Measurements from ENCODE around the gene GPC6.

Gene GPC6

DNA sequence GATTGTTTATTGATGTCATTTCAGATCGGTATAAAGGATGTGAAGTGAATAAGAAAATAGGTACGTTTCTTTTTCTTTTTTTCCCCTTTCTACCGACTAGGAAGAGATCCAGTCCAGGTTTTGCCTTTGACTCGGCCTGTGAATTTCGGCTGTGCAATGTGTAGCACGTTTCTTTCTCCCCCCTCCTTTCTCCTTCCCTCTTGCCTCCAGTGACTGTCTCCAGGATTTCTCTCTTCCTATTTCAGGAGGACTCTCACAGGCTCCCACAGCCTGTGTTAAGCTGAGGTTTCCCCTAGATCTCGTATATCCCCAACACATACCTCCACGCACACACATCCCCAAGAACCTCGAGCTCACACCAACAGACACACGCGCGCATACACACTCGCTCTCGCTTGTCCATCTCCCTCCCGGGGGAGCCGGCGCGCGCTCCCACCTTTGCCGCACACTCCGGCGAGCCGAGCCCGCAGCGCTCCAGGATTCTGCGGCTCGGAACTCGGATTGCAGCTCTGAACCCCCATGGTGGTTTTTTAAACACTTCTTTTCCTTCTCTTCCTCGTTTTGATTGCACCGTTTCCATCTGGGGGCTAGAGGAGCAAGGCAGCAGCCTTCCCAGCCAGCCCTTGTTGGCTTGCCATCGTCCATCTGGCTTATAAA, at the start of gene GPC6:
GPC6 (plus strand) TSS at position 185 of the 657 bp plus-strand sequence.
- Histone ChIP-seq H3K79me2 (ENCODE audit: insufficient read depth, low read length) (no peaks in the 10 kb centered on the region), H2AFZ (ENCODE audit: low read length) (no peak within 1 kb of the TSS), H3K36me3 (ENCODE audit: insufficient read depth, low read length) (no peaks in the 10 kb centered on the region), H3F3A (ENCODE audit: low read depth) (no peaks in the 10 kb centered on the region), H3K27me3 (ENCODE audit: insufficient read depth, low read length, poor library complexity, severe bottlenecking) (no peaks in the 10 kb centered on the region), H4K20me1 (ENCODE audit: insufficient read depth, low read length, poor library complexity, severe bottlenecking) (no peaks in the 10 kb centered on the region), H3K9me3 (ENCODE audit: insufficient read depth, low read depth, low read length) (no peaks in the 10 kb centered on the region), H3K9me2 (replicated peaks; ENCODE audit: low read depth, low read length) (no peaks in the 10 kb centered on the region), H3K4me3 (ENCODE audit: low read length, poor library complexity, severe bottlenecking) (no peak within 1 kb of the TSS), H3K4me1 (ENCODE audit: insufficient read depth, low read length, poor library complexity, severe bottlenecking) (no peaks in the 10 kb centered on the region), H3K9ac (ENCODE audit: low read depth, low read length, poor library complexity, severe bottlenecking) (no peak within 1 kb of the TSS), H3K4me2 (ENCODE audit: low read depth, low read length, poor library complexity, severe bottlenecking) (peak within 1 kb of the TSS; percentile 1)
- TF ChIP-seq EZH2phosphoT487 (IDR thresholded peaks at IDR 0.05; ENCODE audit: borderline replicate concordance) = no peak
- TF ChIP-seq, protein P1, sequence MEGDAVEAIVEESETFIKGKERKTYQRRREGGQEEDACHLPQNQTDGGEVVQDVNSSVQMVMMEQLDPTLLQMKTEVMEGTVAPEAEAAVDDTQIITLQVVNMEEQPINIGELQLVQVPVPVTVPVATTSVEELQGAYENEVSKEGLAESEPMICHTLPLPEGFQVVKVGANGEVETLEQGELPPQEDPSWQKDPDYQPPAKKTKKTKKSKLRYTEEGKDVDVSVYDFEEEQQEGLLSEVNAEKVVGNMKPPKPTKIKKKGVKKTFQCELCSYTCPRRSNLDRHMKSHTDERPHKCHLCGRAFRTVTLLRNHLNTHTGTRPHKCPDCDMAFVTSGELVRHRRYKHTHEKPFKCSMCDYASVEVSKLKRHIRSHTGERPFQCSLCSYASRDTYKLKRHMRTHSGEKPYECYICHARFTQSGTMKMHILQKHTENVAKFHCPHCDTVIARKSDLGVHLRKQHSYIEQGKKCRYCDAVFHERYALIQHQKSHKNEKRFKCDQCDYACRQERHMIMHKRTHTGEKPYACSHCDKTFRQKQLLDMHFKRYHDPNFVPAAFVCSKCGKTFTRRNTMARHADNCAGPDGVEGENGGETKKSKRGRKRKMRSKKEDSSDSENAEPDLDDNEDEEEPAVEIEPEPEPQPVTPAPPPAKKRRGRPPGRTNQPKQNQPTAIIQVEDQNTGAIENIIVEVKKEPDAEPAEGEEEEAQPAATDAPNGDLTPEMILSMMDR (conservative IDR thresholded peaks at IDR 0.05; ENCODE audit: low read length) = no peak

DNA sequence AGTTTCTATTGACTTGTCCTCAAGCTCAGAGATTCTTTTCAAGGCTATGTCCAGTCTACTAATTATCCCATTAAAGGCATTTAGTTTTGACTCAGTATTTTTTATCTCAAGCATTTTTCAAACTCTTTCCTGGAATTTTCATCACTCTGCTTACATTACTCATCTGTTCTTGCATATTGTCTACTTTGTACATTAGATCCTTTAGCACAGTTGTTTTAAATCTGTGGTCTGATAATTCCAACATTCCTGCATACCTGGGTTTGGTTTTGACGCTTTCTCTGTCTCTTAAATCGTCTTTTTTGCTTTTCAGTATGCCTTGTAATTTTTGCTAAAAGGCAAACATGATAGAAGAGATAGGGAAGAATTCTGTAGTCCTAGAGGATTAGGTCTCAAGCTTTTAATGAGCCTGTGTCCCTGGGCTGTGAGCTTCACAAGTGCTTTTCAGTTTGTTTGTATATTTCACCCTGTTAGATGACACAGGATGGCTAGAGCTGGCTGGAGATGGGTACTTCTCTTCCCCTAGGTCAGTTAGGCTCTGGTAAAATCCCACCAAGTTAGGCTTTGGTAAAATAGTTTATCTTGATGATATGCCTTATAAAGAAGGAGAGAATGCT, 46.1 kb upstream of the GPC6 start:
- no peak for TF ChIP-seq EZH2phosphoT487 (IDR thresholded peaks at IDR 0.05; ENCODE audit: borderline replicate concordance)
- TF ChIP-seq, protein P1 (conservative IDR thresholded peaks at IDR 0.05; ENCODE audit: low read length) = no peak
- Histone ChIP-seq H3K36me3 (ENCODE audit: insufficient read depth, low read length) (no peaks in the 10 kb centered on the region), H3F3A (ENCODE audit: low read depth) (no peaks in the 10 kb centered on the region), H3K4me1 (ENCODE audit: insufficient read depth, low read length, poor library complexity, severe bottlenecking) (no peaks in the 10 kb centered on the region), H4K20me1 (ENCODE audit: insufficient read depth, low read length, poor library complexity, severe bottlenecking) (no peaks in the 10 kb centered on the region), H3K4me2 (ENCODE audit: low read depth, low read length, poor library complexity, severe bottlenecking) (no peak overlapping the region), H3K27me3 (ENCODE audit: insufficient read depth, low read length, poor library complexity, severe bottlenecking) (no peaks in the 10 kb centered on the region), H3K4me3 (ENCODE audit: low read length, poor library complexity, severe bottlenecking) (no peak overlapping the region), H3K9me3 (ENCODE audit: insufficient read depth, low read depth, low read length) (no peaks in the 10 kb centered on the region), H3K9me2 (replicated peaks; ENCODE audit: low read depth, low read length) (no peaks in the 10 kb centered on the region), H3K79me2 (ENCODE audit: insufficient read depth, low read length) (no peaks in the 10 kb centered on the region), H3K9ac (ENCODE audit: low read depth, low read length, poor library complexity, severe bottlenecking) (no peak overlapping the region), H2AFZ (ENCODE audit: low read length) (no peak overlapping the region)

DNA sequence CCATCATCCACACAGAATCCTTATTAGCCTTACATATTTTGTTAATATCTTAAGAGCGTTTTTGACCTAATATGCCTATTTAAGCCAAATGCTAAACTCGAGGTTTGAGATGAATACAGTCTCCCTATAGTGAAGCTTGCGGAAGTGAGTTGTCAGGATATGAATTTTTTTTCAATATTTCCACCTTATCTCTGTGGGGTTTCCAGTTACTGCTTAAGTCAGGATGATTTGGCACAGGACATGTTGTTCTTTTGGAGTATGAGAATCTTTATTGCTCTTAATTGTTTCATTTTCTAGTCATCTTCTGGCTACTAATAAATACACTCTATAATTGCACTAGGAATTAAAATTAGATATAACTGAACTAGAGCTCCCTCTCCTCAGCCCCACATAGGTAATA, 44.2 kb upstream of the GPC6 start:
- no peak overlapping the region for H3K4me3 ChIP-seq (ENCODE audit: low read length, poor library complexity, severe bottlenecking)
- no peak overlapping the region for H3K9ac ChIP-seq (ENCODE audit: low read depth, low read length, poor library complexity, severe bottlenecking)
- no peaks in the 10 kb centered on the region for H3K27me3 ChIP-seq (ENCODE audit: insufficient read depth, low read length, poor library complexity, severe bottlenecking)
- no peak for TF ChIP-seq EZH2phosphoT487 (IDR thresholded peaks at IDR 0.05; ENCODE audit: borderline replicate concordance)
- TF ChIP-seq, protein P1 (conservative IDR thresholded peaks at IDR 0.05; ENCODE audit: low read length) = no peak
- no peaks in the 10 kb centered on the region for H3F3A ChIP-seq (ENCODE audit: low read depth)
- no peaks in the 10 kb centered on the region for H3K79me2 ChIP-seq (ENCODE audit: insufficient read depth, low read length)
- no peak overlapping the region for H2AFZ ChIP-seq (ENCODE audit: low read length)
- no peak overlapping the region for H3K4me2 ChIP-seq (ENCODE audit: low read depth, low read length, poor library complexity, severe bottlenecking)
- no peaks in the 10 kb centered on the region for H3K9me3 ChIP-seq (ENCODE audit: insufficient read depth, low read depth, low read length)
- H3K9me2 ChIP-seq (replicated peaks; ENCODE audit: low read depth, low read length) = no peaks in the 10 kb centered on the region
- no peaks in the 10 kb centered on the region for H4K20me1 ChIP-seq (ENCODE audit: insufficient read depth, low read length, poor library complexity, severe bottlenecking)
- no peaks in the 10 kb centered on the region for H3K36me3 ChIP-seq (ENCODE audit: insufficient read depth, low read length)
- H3K4me1 ChIP-seq (ENCODE audit: insufficient read depth, low read length, poor library complexity, severe bottlenecking) = no peaks in the 10 kb centered on the region
